Prostate gland (tissue), 2 donors: Measurements from ENCODE around the gene GRIN1. TPM values are rescaled to one million over a fixed set of nuclear protein-coding genes. Genes with fewer than 3 reads are reported as not detected.

Source experiments
- DNase-seq: peaks from one replicate; pipeline ENCODE4 v3.0.0-alpha.2; 2019; ENCODE audit warnings: low spot score
- H3K27ac ChIP-seq, 2 donors: fragments of 200-600 bp; sonication (generic); 2 replicates each; pipeline ENCODE4 v1.5.1; 2017 to 2019
- H3K27me3 ChIP-seq: fragments of 200-600 bp; sonication (generic); replicated peaks from 2 replicates; pipeline ENCODE4 v1.5.1; 2019; ENCODE audit not compliant: insufficient read depth
- H3K36me3 ChIP-seq, 2 donors: fragments of 200-600 bp; sonication (generic); 1 replicate in 1 of 2; 2 replicates in 1 of 2; pipeline versions ENCODE4 v1.5.1 to v1.8.1; 2017 to 2019
- H3K4me1 ChIP-seq: fragments of 200-600 bp; sonication (generic); replicated peaks from 2 replicates; pipeline ENCODE4 v1.5.1; 2019
- H3K4me3 ChIP-seq, 2 donors: fragments of 200-600 bp; sonication (generic); 2 replicates each; pipeline ENCODE4 v1.5.1; 2017 to 2019
- H3K9me3 ChIP-seq: fragments of 200-600 bp; sonication (generic); 2 replicates; pipeline ENCODE4 v1.5.1; 2017
- CTCF ChIP-seq, 4 experiments: fragments of 200-600 bp in 2 of 4; fragments of 450-650 bp in 2 of 4; sonication (generic) in 2 of 4; IDR thresholded peaks; 1 replicate in 3 of 4; 2 replicates in 1 of 4; pipeline ENCODE4 v1.5.1; 2016 to 2019; ENCODE audit warnings: antibody characterized with exemption in 4 of 4, mild to moderate bottlenecking in 2 of 4, moderate library complexity in 2 of 4
- POLR2A ChIP-seq: fragments of 450-650 bp; IDR thresholded peaks from one replicate; pipeline ENCODE4 v1.6.1; 2016; ENCODE audit warnings: antibody characterized with exemption, mild to moderate bottlenecking
- POLR2AphosphoS5 ChIP-seq: sonication (generic); formaldehyde crosslinking; IDR thresholded peaks from one replicate; pipeline ENCODE4 v1.6.1; 2017; ENCODE audit warnings: antibody characterized with exemption
- WGBS: methylation state at CpG from one replicate; pipeline ENCODE4 v1.1.5; 2018; 5-methylcytosine and 5-hydroxymethylcytosine counted together
- intact Hi-C: fragments of 100-400 bp; cut with DNase I; formaldehyde crosslinking; loops from one replicate; pipeline ENCODE4 v1.14.2; 2022
- total RNA-seq, 2 donors: library from RNA; depleted of rRNA; stranded (reverse); fragments of >200 nt; gene quantifications; one replicate each; pipeline ENCODE4 v1.1.0, GENCODE V29; 2016

GRIN1 gene
- total RNA-seq, 2 donors from 2014 or later, result 0.59 to 1.8 TPM

- Histone ChIP-seq H3K4me3 (no peak overlapping the region), H3K36me3 (peaks cover 0 to 3% of the 10 kb centered on the region in 2 donors), H3K27ac (no peak overlapping the region), H3K9me3 (no peaks in the 10 kb centered on the region), H3K27me3 (no peaks in the 10 kb centered on the region), H3K4me1 (peaks cover 33% of the 10 kb centered on the region)
- intact Hi-C loops, result no loop called here
- 92% methylated on average over 10 of the region's 10 CpGs for WGBS
- TF ChIP-seq POLR2AphosphoS5 (no peak), CTCF (IDR thresholded peaks at IDR 0.05) (no peak), POLR2A (no peak)
- DNase-seq, result no peak
These were observed 53.5 kb downstream of the GRIN1 start for GRCh38 chr9:137192448-137192780.

DNA sequence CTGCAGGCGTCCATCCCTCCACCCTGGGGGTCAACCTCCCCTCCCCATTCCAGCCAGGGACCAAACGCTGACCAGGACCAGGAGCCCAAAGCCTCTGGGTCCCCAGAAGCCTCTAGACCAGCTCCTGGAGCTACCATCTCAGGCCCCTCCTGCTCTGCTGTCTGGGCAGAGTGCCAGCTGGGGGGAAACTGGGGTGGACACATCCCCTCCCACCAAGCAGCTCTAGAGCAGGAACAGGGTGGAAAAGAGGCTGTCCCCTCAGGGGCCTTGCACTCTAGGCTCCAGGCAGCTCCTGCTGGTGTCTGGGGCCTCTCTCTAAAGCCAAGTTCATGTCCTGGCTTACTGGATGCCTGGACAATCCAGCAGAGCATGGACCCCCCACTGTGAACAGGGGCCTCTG lies 53.9 kb downstream of the GRIN1 start:
- intact Hi-C loops, result no loop called here
- H3K27me3 ChIP-seq, result no peaks in the 10 kb centered on the region
- 90% methylated on average over 2 of the region's 2 CpGs for WGBS
- TF ChIP-seq CTCF (IDR thresholded peaks at IDR 0.05) (no peak), POLR2A (no peak), POLR2AphosphoS5 (no peak)
- DNase-seq, result no peak
- H3K27ac ChIP-seq, result no peak overlapping the region
- H3K4me1 ChIP-seq, result peaks cover 35% of the 10 kb centered on the region
- H3K36me3 ChIP-seq, result peaks cover 0 to 3% of the 10 kb centered on the region in 2 donors
- no peak overlapping the region for H3K4me3 ChIP-seq
- no peaks in the 10 kb centered on the region for H3K9me3 ChIP-seq

- no peaks in the 10 kb centered on the region for H3K9me3 ChIP-seq
- DNase-seq, result no peak
- 87% methylated on average over 8 of the region's 14 CpGs for WGBS
- H3K36me3 ChIP-seq, result peaks cover 0 to 3% of the 10 kb centered on the region in 2 donors
- no peaks in the 10 kb centered on the region for H3K27me3 ChIP-seq
- peaks cover 40% of the 10 kb centered on the region for H3K4me1 ChIP-seq
- no peak for TF ChIP-seq POLR2A
- no peak for TF ChIP-seq CTCF (IDR thresholded peaks at IDR 0.05)
- no peak for TF ChIP-seq POLR2AphosphoS5
- intact Hi-C loops, result no loop called here
- H3K4me3 ChIP-seq, result no peak overlapping the region
- no peak overlapping the region for H3K27ac ChIP-seq
These were observed 54.8 kb downstream of the GRIN1 start for GRCh38 chr9:137193771-137194170.

DNA sequence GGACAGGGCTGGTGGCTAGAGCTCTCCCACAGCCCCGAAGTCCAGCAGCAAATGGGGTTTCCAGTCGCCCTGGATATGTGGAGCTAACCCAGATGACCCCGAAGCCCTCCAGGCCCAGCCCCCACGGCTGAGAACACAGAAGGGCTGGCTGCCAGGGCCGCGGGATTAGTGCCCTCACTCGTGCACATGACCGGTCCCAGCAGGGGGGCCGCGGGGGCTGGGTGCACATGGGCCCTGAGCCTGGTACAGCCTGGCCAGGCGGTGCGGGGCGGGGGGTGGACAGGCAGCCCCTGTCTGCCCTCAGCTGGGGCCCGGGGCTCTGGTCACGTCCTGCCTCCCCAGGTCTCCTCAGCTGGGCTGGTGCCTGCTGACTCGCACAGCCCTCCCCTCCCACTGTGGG lies 55.4 kb downstream of the GRIN1 start:
- DNase-seq, result no peak
- no peaks in the 10 kb centered on the region for H3K9me3 ChIP-seq
- H3K4me3 ChIP-seq, result no peak overlapping the region
- H3K27me3 ChIP-seq, result no peaks in the 10 kb centered on the region
- peaks cover 0 to 3% of the 10 kb centered on the region in 2 donors for H3K36me3 ChIP-seq
- peaks cover 45% of the 10 kb centered on the region for H3K4me1 ChIP-seq
- H3K27ac ChIP-seq, result no peak overlapping the region
- WGBS, result 50% methylated on average over 16 of the region's 16 CpGs
- intact Hi-C loops, result no loop called here
- TF ChIP-seq POLR2A (no peak), CTCF (IDR thresholded peaks at IDR 0.05) (no peak), POLR2AphosphoS5 (no peak)

DNA sequence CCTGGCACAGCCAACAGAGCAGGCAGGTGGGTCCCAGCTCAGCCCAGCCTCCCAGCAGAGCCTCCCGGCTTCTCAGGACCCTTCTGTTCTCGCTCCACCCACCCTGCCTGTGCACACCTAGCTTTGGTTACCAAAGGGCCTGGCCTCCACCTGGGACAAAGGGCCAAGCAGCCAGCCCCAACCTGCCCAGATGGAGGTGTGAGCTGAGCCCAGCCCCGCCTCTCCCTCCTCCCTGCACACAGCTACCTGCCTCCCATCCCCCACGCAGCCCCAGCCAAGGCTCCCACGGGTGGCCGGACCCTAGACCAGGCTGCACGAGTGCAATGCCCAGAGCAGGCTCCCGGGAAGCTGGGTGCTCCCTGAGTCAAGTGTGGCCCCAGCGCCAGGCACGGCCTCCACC lies 56.0 kb downstream of the GRIN1 start:
- no peak for DNase-seq
- Histone ChIP-seq H3K27ac (no peak overlapping the region), H3K4me3 (no peak overlapping the region), H3K27me3 (no peaks in the 10 kb centered on the region), H3K36me3 (peaks cover 0 to 3% of the 10 kb centered on the region in 2 donors), H3K9me3 (no peaks in the 10 kb centered on the region), H3K4me1 (peaks cover 44% of the 10 kb centered on the region)
- intact Hi-C loops, result no loop called here
- TF ChIP-seq CTCF (IDR thresholded peaks at IDR 0.05) (no peak), POLR2A (no peak), POLR2AphosphoS5 (no peak)
- WGBS, result 60% methylated on average over 4 of the region's 10 CpGs
